ENCODE measurements around the gene UBE4B. TPM values are rescaled to one million over a fixed set of nuclear protein-coding genes. Genes with fewer than 3 reads are reported as not detected.

Gene UBE4B
- total and polyA plus RNA-seq, 2 of the 13 experiments (the other 11 are each of a cell fraction or from before 2014, with no cell fraction given): 15.2 to 24.8 TPM

- no peak for TF ChIP-seq ZNF33A (CRISPR knock-in tag; IDR thresholded peaks at IDR 0.05; ENCODE audit: borderline replicate concordance)
- no peak for TF ChIP-seq ZMYM3 (CRISPR knock-in tag; IDR thresholded peaks at IDR 0.05)
- no peak for TF ChIP-seq ZNF557 (CRISPR knock-in tag; IDR thresholded peaks at IDR 0.05)
- no peak for TF ChIP-seq PHB2 (IDR thresholded peaks at IDR 0.05; ENCODE audit: partially characterized antibody)
- no peak for TF ChIP-seq SATB2 (CRISPR knock-in tag; IDR thresholded peaks at IDR 0.05)
Measured at GRCh38 chr1:10052347-10052746, 19.6 kb downstream of the UBE4B start (continued).

DNA sequence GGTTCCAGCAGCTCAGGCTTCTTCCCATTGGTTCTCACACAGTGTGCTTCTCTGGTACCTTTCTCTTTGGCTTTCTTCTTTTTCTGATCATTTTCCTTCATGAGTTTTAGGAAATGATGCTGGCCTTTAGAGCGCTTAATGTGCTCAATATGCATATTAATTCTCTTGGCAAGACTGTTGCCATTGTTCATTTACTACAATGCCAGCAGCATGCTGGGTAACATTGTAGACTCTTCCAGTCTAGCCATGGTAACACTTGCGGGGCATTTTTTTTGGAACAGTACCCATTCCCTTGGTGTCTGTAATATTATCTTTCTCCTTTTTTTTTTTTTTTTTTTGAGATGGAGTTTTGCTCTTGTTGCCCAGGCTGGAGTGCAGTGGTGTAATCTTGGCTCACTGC, 21.7 kb downstream of the UBE4B start:
- no peak overlapping the region for H3K4me2 ChIP-seq (ENCODE audit: low read depth, low read length)
- ATAC-seq: no peak
- CTCF ChIA-PET (ENCODE audit: low intra/inter-chr PET ratio, low total read pairs): no interaction called here
- H3K27ac ChIP-seq (ENCODE audit: extremely low read length, insufficient read depth, low read length): no peak overlapping the region
- peaks cover 18% of the 10 kb centered on the region for H4K20me1 ChIP-seq (ENCODE audit: insufficient read depth, low read length)
- H2AFZ ChIP-seq (ENCODE audit: low read length): no peak overlapping the region
- H3K9me3 ChIP-seq (ENCODE audit: low read length): no peaks in the 10 kb centered on the region
- no TSS peak for BruUV-seq (replicated peaks)
- POLR2A ChIA-PET: no interaction called here
- H3K4me3 ChIP-seq (replicated peaks in 1 of 3; ENCODE audit: insufficient read depth in 1 of 3, low read depth in 2 of 3, low read length in 3 of 3): no peak overlapping the region
- no peak for TF ChIP-seq GTF3A (CRISPR knock-in tag; conservative IDR thresholded peaks at IDR 0.05)
- TF ChIP-seq PRDM15 (CRISPR knock-in tag; IDR thresholded peaks at IDR 0.05): no peak
- no peak for FAIRE-seq
- H3K9ac ChIP-seq (ENCODE audit: insufficient read depth, low read depth, low read length): no peak overlapping the region
- peaks cover 2 to 13% of the 10 kb centered on the region in 2 experiments; a peak in 3 of 5 replicates for H3K36me3 ChIP-seq (replicated peaks in 1 of 2; ENCODE audit: control insufficient read depth in 1 of 2, insufficient read depth in 2 of 2, low read length in 2 of 2)
- peaks cover 47% of the 10 kb centered on the region for H3K79me2 ChIP-seq (ENCODE audit: insufficient read depth, low read length)
- in situ Hi-C loops (cut with HindIII; ENCODE audit: extremely low pct_ligation_motif_present, low pct_unique_long_range_greater_than_20kb) (no loop called here), intact Hi-C loops (cut with micrococcal nuclease; ENCODE audit: unreplicated experiment) (no loop called here)
- H3K4me1 ChIP-seq (ENCODE audit: insufficient read depth, low read length): peaks cover 23% of the 10 kb centered on the region
- DNase-seq (ENCODE audit: low spot score): no peak
- WGBS (ENCODE audit: low lambda C conversion rate): 100% methylated on average over 2 of the region's 2 CpGs
- no peaks in the 10 kb centered on the region for H3K27me3 ChIP-seq (ENCODE audit: control insufficient read depth in 1 of 2, insufficient read depth in 2 of 2, low read length in 2 of 2)

All from HepG2 (cell line).